ENCODE results near the gene NOX4. TPM values are rescaled to one million over a fixed set of nuclear protein-coding genes. Genes with fewer than 3 reads are reported as not detected.
"Not testable (repeated sequence)": the region's sequence is repeated elsewhere in the genome, so short reads cannot be mapped to it uniquely, and the experiment has no call there.

NOX4 gene
- total RNA-seq, 4 donors from 2014 or later = 3.9 to 23.7 (median 5.6) TPM

DNA sequence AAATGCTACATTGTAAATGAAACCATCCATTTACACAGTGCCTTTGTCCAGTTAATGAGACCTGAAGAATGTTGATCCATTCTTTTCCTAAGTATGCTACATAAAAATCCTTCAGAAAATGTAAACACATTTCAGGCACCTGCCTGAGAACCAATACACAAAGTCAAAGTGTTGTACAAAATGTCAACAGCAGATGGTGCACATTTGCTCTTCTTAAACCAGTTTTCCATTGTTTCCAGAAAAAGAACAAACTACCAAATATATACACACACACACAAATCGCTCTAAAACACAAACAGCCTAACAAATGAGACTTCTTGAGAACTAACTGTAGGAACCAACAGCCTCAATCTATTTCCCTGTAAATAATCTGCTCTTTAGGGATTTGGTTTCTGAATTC lies 157.5 kb downstream of the NOX4 start:
- not testable (repeated sequence) for H3K9me3 ChIP-seq, H3K27ac ChIP-seq, H3K36me3 ChIP-seq, H3K4me3 ChIP-seq, ATAC-seq, H3K4me1 ChIP-seq, H3K27me3 ChIP-seq
- TF ChIP-seq, protein P1, sequence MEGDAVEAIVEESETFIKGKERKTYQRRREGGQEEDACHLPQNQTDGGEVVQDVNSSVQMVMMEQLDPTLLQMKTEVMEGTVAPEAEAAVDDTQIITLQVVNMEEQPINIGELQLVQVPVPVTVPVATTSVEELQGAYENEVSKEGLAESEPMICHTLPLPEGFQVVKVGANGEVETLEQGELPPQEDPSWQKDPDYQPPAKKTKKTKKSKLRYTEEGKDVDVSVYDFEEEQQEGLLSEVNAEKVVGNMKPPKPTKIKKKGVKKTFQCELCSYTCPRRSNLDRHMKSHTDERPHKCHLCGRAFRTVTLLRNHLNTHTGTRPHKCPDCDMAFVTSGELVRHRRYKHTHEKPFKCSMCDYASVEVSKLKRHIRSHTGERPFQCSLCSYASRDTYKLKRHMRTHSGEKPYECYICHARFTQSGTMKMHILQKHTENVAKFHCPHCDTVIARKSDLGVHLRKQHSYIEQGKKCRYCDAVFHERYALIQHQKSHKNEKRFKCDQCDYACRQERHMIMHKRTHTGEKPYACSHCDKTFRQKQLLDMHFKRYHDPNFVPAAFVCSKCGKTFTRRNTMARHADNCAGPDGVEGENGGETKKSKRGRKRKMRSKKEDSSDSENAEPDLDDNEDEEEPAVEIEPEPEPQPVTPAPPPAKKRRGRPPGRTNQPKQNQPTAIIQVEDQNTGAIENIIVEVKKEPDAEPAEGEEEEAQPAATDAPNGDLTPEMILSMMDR (IDR thresholded peaks at IDR 0.05) = peak in 2 of 4 experiments; percentile 38 to 45
- WGBS, 2 donors (ENCODE audit: low coverage in 1 of 2) = 56 to 62% methylated on average over 1 of the region's 1 CpG

DNA sequence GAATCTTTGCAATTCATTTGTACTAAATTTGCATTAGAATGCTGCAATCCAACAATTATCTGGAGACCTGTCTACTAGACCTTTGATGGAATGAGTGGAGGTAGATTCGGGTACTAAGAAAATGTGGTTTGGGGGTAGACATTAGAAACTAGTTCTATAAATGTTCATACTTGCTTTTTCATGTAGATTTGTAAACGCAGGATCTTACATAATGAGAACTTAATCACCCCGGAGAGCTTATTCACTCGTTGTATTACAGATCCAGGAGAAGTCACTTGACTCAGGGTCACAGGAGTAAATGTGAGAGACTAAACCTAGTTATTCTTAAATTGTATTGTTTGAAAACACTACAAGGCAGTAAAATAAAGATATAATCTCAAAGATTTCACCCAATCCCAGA lies 159.2 kb downstream of the NOX4 start:
- not testable (repeated sequence) for ATAC-seq, H3K4me1 ChIP-seq, H3K36me3 ChIP-seq, H3K4me3 ChIP-seq, H3K27ac ChIP-seq, H3K9me3 ChIP-seq, H3K27me3 ChIP-seq
- 40 to 71% methylated on average over 1 to 4 of the region's 4 CpGs for WGBS, 2 donors (ENCODE audit: low coverage in 1 of 2)

DNA sequence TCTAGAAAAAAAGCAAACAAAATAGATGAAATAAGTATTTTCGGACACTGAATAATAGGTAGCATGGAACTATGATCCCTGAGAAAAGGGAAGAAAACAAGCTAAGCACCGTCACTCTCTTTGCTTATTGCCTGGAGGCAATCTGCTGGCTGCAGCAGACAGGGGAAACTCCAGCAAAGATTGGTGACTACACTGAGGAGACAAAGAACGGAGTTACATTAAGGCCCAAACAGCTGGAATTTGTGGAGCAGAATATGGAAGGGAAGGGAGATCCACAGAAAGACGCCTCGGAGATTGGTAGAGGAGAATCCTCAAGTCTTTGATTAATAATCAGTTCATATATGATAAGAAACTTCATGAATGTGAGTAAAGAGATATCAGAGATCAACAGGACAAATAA lies 163.3 kb downstream of the NOX4 start:
- Histone ChIP-seq H3K27ac (no peak overlapping the region), H3K9me3 (no peaks in the 10 kb centered on the region), H3K4me1 (no peaks in the 10 kb centered on the region), H3K27me3 (no peaks in the 10 kb centered on the region), H3K36me3 (no peaks in the 10 kb centered on the region), H3K4me3 (no peak overlapping the region)
- TF ChIP-seq, protein P1 (IDR thresholded peaks at IDR 0.05) = no peak
- TF ChIP-seq POLR2A (IDR thresholded peaks at IDR 0.05) = no peak
- no peak for TF ChIP-seq POLR2AphosphoS5 (IDR thresholded peaks at IDR 0.05)
- TF ChIP-seq EP300 (IDR thresholded peaks at IDR 0.05) = no peak
- no peak for ATAC-seq
- 80 to 81% methylated on average over 5 of the region's 5 CpGs for WGBS, 2 donors (ENCODE audit: low coverage in 1 of 2)

DNA sequence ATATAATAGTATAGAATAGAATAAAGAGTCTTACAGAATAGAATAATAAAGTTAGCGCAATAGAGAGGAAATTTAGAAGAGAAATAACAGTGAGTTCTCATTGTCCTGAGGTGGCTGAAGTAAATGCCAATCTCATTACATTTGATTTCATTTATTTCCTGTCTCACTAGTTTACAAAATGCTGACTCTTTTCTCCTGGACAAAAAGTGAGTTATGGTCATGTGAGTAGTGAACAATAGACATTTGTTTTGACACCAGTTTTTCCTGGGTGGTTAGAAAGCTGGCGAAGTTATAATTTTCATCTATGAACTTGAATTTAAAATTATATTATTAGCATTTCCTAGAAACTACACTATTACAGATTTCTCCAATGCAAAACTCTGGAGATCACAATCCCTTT lies 169.8 kb downstream of the NOX4 start:
- 76 to 100% methylated on average over 2 of the region's 2 CpGs for WGBS, 2 donors (ENCODE audit: low coverage in 1 of 2)
- H3K4me3 ChIP-seq = no peak overlapping the region
- TF ChIP-seq POLR2A (IDR thresholded peaks at IDR 0.05) (no peak), EP300 (IDR thresholded peaks at IDR 0.05) (no peak), POLR2AphosphoS5 (IDR thresholded peaks at IDR 0.05) (no peak)
- TF ChIP-seq, protein P1 (IDR thresholded peaks at IDR 0.05) = no peak

DNA sequence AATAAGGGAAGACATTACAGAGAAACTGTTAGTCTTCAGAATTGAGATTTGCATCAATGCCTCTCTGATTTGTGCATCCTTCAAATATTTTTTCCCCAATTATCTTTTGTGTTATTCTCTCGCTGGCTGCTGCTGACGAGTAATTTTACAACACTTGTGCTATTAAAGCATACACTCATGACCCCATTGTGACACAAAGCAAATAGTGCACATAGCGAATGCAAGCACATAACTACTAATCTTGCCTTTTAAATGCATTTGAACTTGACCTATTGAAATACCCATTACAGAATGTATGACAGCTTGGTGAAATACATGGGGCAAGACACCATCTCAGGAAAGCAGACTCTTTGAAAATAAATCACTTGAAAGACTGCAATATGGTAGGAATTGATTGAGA lies 180.6 kb downstream of the NOX4 start:
- ATAC-seq, H3K9me3 ChIP-seq, H3K27me3 ChIP-seq, H3K27ac ChIP-seq, H3K4me3 ChIP-seq, H3K4me1 ChIP-seq, H3K36me3 ChIP-seq: not testable (repeated sequence)
- WGBS, 2 donors (ENCODE audit: low coverage in 1 of 2) = 69 to 81% methylated on average over 3 of the region's 3 CpGs

More for the DNA sequence above, 169.8 kb downstream of the NOX4 start:
- no peaks in the 10 kb centered on the region for H3K4me1 ChIP-seq
- H3K27ac ChIP-seq = no peak overlapping the region
- no peaks in the 10 kb centered on the region for H3K9me3 ChIP-seq
- H3K27me3 ChIP-seq = no peaks in the 10 kb centered on the region
- ATAC-seq = no peak
- H3K36me3 ChIP-seq = no peaks in the 10 kb centered on the region

DNA sequence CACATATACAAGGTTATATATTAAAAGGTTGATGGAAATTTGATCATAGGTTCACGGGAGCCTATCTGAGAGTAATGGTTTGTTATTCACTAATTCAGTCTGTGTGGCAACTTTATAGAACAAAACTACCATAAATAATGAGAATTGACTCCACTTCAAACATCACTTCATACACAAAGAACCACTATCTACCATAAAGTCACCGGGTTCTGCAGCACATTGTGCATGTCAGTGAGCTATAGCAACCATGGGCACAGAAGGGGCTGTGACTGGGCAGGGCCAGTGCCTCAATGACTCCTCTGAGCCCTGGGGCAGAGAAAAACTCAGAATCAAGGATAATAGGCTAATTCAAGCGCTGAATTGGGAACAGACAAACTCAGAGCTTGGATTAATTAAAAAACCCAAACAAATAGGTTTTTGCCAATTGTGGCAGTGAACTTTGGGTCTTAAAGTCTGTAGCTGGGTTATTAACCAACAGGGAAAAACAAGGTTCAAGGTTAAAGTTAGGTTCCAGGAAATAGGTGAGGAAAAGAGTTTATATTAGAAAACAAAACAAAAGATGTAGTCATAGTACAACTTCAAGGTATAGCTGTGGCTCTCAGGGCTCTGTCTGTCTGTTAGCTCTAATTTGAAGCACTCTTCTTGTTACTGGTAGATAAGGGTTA lies 181.7 kb downstream of the NOX4 start:
- not testable (repeated sequence) for H3K36me3 ChIP-seq, H3K4me1 ChIP-seq, H3K27me3 ChIP-seq, ATAC-seq, H3K4me3 ChIP-seq, H3K9me3 ChIP-seq, H3K27ac ChIP-seq
- WGBS, 2 donors (ENCODE audit: low coverage in 1 of 2) = 53 to 62% methylated on average over 2 of the region's 3 CpGs

DNA sequence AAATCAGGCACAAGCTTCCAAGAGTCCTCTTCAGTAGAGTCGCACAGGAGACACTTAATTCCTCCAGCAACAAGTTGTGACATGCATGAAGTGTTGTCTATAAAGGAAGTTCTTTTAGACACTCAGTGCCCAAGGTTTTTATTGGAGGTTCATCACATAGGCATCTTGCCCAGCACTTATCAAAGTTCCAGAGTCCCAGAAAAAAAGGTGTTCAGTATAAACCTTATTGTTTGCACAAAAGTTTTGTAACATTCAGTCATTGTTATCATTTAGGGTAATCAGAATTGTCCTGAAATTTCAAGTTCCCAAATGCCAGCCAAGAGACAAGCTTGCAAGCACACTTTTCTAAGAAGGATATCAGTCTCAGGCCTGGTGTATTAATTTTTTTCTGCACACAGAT lies 182.9 kb downstream of the NOX4 start:
- ATAC-seq, H3K4me1 ChIP-seq, H3K27ac ChIP-seq, H3K9me3 ChIP-seq, H3K27me3 ChIP-seq, H3K4me3 ChIP-seq, H3K36me3 ChIP-seq: not testable (repeated sequence)
- WGBS, 2 donors (ENCODE audit: low coverage in 1 of 2) = 82 to 100% methylated on average over 1 of the region's 1 CpG

DNA sequence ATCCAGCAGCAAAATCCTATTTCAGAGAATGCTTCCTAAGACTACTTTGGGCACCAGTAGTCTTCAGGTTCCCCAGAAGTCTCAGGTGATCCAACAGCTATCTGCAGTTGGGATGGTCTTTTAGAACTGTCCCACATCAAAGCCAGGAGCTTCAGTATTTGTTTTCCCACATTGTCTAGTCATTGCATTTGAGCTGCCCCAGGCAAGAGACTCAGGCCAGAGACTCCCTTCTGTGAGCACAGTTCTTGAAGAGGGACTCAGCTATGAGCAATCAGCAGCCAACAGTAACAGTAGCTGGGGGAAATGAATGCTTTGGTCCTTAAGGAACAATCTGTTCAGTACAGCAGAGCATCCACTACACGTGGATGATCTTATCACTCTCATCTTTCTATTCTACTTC lies 188.1 kb downstream of the NOX4 start:
- H3K4me1 ChIP-seq, H3K4me3 ChIP-seq, H3K27ac ChIP-seq, H3K9me3 ChIP-seq, H3K36me3 ChIP-seq, ATAC-seq, H3K27me3 ChIP-seq: not testable (repeated sequence)
- WGBS, 2 donors (ENCODE audit: low coverage in 1 of 2) = 71% methylated on average over 1 of the region's 1 CpG; no CpG with 5 or more reads in 1 of the 2 donors

DNA sequence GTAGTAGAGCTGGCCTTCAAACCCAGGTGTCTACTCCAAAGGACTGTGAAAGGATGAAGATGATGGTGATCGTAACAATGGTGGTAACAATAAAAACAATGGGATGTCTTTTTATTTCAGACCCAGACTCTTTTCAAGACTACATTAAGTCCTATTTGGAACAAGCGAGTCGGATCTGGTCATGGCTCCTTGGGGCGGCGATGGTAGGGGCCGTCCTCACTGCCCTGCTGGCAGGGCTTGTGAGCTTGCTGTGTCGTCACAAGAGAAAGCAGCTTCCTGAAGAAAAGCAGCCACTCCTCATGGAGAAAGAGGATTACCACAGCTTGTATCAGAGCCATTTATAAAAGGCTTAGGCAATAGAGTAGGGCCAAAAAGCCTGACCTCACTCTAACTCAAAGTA lies 196.2 kb downstream of the NOX4 start:
- WGBS, 2 donors (ENCODE audit: low coverage in 1 of 2) = 100% methylated on average over 2 to 6 of the region's 7 CpGs
- H3K4me3 ChIP-seq, H3K9me3 ChIP-seq, H3K4me1 ChIP-seq, ATAC-seq, H3K27me3 ChIP-seq, H3K36me3 ChIP-seq, H3K27ac ChIP-seq: not testable (repeated sequence)
